Measurements from ENCODE around the gene FGF23. TPM values are rescaled to one million over a fixed set of nuclear protein-coding genes. Genes with fewer than 3 reads are reported as not detected.
A peak's percentile ranks its signal among the peaks of the same experiment; 100 is the strongest.

FGF23 gene
- total and polyA plus RNA-seq, 12 donors = 0.01 to 0.76 (median 0.15) TPM; not detected in 7

- WGBS, 2 donors = 87 to 92% methylated on average over 4 of the region's 4 CpGs
- TF ChIP-seq CTCF (IDR thresholded peaks at IDR 0.05) = no peak
These were observed 10.0 kb downstream of the FGF23 start for GRCh38 chr12:4369548-4369947.

GRCh38 chr12:4366090-4366489, 13.4 kb downstream of the FGF23 start:
- no peak overlapping the region for H3K27ac ChIP-seq
- H3K4me1 ChIP-seq = no peaks in the 10 kb centered on the region
- 83 to 89% methylated on average over 2 of the region's 2 CpGs for WGBS, 2 donors
- no peak overlapping the region for H3K4me3 ChIP-seq
- no peaks in the 10 kb centered on the region for H3K36me3 ChIP-seq
- H3K9me3 ChIP-seq = no peaks in the 10 kb centered on the region
- no peak for ATAC-seq
- intact Hi-C loops (cut with DNase I) = no loop called here
- TF ChIP-seq CTCF (IDR thresholded peaks at IDR 0.05) = no peak
- H3K27me3 ChIP-seq = peaks cover 0 to 24% (median 0%) of the 10 kb centered on the region in 7 donors
- DNase-seq = no peak

More at GRCh38 chr12:4369548-4369947, 10.0 kb downstream of the FGF23 start:
- Histone ChIP-seq H3K27me3 (peaks cover 0 to 22% (median 0%) of the 10 kb centered on the region in 7 donors), H3K9me3 (no peaks in the 10 kb centered on the region), H3K4me3 (no peak overlapping the region), H3K4me1 (no peaks in the 10 kb centered on the region), H3K27ac (no peak overlapping the region), H3K36me3 (no peaks in the 10 kb centered on the region)
- DNase-seq (no peak), ATAC-seq (no peak)
- intact Hi-C loops (cut with DNase I) = no loop called here

GRCh38 chr12:4356041-4356327, 23.5 kb downstream of the FGF23 start:
- ATAC-seq (peak in 5 of 8 donors; percentile 20 to 47 (median 32)), DNase-seq (peak; percentile 21 to 31)
- Histone ChIP-seq H3K4me3 (no peak overlapping the region), H3K36me3 (peaks cover 0 to 34% (median 7%) of the 10 kb centered on the region in 9 donors), H3K27me3 (no peaks in the 10 kb centered on the region), H3K27ac (peak overlapping the region in 1 of 10 donors; percentile 45), H3K9me3 (peaks cover 0 to 10% (median 5%) of the 10 kb centered on the region in 11 donors), H3K4me1 (peaks cover 0 to 11% (median 7%) of the 10 kb centered on the region in 9 donors)
- intact Hi-C loops (cut with DNase I) = loop anchor here in 5 of 10 donors (2.0 to 10.0 kb wide), 5 partner anchors 166 to 175 kb away; no protein-coding TSS in a partner anchor
- peak in 7 of 9 donors; percentile 37 to 54 (median 43) for TF ChIP-seq CTCF (IDR thresholded peaks at IDR 0.05)

GRCh38 chr12:4355156-4356040, 24.1 kb downstream of the FGF23 start:
- intact Hi-C loops (cut with DNase I) = loop anchor here in 5 of 10 donors (2.0 to 10.0 kb wide), 5 partner anchors 167 to 175 kb away; no protein-coding TSS in a partner anchor
- Histone ChIP-seq H3K27me3 (no peaks in the 10 kb centered on the region), H3K9me3 (peaks cover 0 to 10% (median 5%) of the 10 kb centered on the region in 11 donors), H3K27ac (peak overlapping the region in 3 of 10 donors; percentile 3 to 45 (median 42)), H3K36me3 (peaks cover 0 to 40% (median 7%) of the 10 kb centered on the region in 9 donors), H3K4me1 (peaks cover 0 to 11% (median 7%) of the 10 kb centered on the region in 9 donors), H3K4me3 (no peak overlapping the region)
- no peak for TF ChIP-seq CTCF (IDR thresholded peaks at IDR 0.05)
- peak in 7 of 8 donors; percentile 25 to 92 (median 65) for ATAC-seq
- WGBS, 2 donors = 39 to 47% methylated on average over 3 of the region's 3 CpGs
- no peak for DNase-seq
